Measurements from ENCODE around the gene BIRC7.

BIRC7 gene

GRCh38 chr20:63284544-63284949 is 48.8 kb downstream of the BIRC7 start:
- DNase-seq: no peak

DNA sequence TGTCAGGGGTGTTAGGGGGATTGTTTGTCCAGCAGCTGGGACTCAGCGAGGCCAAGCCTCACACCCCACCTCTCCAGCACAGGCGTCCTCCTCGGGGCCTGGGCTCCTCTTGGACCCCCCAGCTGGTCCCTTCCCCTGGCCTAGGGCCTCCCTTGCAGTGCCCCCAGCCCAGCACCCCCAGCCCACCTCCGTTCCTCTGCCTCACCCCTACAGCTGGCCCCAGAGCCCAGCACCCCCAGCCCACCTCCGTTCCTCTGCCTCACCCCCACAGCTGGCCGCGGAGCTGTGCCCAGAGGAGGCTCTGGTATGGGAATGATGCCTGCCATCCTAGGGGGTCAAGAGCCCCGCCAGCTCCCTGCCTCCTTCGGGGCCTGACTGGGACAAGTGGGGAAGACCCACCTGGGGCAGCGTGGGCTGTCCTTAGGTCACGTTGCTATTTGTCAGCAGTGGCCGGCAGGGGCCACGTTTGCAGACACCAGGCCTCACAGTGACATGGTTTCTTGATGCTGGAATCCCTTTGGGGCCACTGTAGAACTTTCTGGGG is 49.3 kb downstream of the BIRC7 start:
- DNase-seq: no peak

GRCh38 chr20:63285636-63286615 is 50.2 kb downstream of the BIRC7 start:
- DNase-seq: no peak

DNA sequence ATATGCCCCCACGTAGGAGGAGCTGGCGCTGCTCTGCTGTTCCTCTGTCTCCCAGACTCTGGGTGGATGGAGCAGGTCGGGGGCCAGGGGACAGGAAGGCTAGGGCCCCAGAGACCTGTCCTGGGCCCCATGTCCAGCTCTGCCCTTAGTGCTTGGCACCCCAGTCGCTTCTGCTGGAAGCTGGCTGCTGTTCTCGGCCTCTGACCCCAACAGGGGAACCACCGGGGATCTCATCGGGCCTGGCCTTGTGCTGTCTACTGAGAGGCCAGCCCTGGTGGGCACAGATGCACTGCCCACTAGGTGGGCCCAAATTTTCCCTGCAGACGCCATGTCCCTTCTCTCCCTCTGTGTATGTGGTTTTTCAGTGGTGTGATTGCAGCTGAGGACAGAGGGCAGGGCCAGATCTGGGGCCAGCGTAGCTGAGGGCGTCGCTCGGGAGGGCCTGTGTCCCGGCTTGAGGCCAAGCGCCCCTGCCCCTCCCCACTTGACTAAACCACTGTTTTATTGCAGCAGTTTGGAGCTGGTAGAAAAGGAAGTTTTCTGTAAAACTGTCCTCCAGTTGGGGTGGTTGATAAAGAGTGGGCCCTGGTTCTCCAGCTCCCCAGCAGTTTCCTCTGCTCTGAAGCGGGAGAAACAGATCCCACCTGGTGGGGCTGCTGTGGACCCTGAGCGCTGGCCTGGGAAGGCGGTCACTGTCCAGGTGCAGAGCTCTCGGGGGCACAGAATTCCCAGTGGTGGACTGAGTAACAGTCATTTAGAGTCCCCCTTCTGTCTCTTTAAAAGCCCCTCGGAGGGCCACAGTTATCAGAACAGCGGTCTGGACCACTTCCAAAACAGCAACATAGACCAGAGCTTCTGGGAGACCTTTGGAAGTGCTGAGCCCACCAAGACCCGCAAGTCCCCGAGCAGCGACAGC is 51.3 kb downstream of the BIRC7 start:
- DNase-seq: no peak

DNA sequence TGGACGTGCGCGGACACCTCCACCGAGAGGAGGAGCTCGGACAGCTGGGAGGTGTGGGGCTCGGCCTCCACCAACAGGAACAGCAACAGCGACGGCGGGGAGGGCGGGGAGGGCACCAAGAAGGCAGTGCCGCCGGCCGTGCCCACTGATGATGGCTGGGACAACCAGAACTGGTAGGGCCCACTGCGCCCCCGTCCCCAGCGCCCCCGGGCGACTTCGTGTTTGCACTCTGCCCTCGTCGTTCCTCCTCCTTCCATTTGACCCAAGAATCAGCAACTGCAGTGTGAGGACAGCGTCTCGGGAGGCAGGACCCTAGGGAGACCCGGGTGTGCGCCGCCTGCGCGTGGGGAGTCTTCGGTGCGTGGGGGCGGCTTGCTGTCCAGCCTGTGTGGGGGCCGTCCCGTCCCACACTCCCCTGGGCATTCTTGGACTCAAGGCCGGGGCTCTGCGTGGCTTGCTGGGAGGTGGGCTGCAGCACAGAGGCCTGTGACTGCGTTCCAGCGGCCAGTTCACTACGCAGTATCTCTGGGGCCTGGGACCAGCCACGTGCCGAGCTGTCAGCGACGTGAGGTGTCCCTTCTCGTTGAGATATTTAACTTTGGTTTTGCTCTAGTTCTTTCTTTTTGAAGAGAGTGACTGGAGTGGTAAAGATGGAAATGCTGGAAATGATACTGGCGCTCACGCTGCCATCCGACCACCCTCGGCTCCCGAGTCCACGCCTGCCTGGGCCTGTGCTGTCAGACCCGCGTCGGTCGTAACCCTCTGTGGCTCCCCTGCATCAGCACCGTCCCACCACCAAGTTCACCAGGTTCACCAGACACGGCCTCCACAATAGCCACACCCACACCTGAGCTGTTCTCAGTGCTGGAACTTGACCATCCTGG is 52.2 kb downstream of the BIRC7 start:
- DNase-seq: no peak

GRCh38 chr20:63288581-63289251 is 53.0 kb downstream of the BIRC7 start:
- DNase-seq: no peak

GRCh38 chr20:63289311-63290135 is 53.8 kb downstream of the BIRC7 start:
- no peak for DNase-seq
